H9 (cell line): ENCODE results near the gene AMN. TPM values are rescaled to one million over a fixed set of nuclear protein-coding genes. Genes with fewer than 3 reads are reported as not detected.

ENCODE experiments used
- DNase-seq: peaks from one replicate; pipeline ENCODE4 v3.0.0-alpha.2; 2017
- H2AFZ ChIP-seq: one replicate; pipeline ENCODE4 v1.6.1; 2013; ENCODE audit warnings: mild to moderate bottlenecking, low read length, control low read depth, moderate library complexity
- H2AK5ac ChIP-seq: 2 replicates; pipeline ENCODE4 v1.6.1; 2013; ENCODE audit warnings: low read length, control low read depth, mixed read lengths; ENCODE audit not compliant: insufficient read length
- H2BK120ac ChIP-seq: one replicate; pipeline ENCODE4 v1.6.1; 2013; ENCODE audit warnings: low read depth, mild to moderate bottlenecking, low read length, control low read depth, inconsistent platforms; ENCODE audit not compliant: poor library complexity, severe bottlenecking
- H2BK12ac ChIP-seq: 2 replicates; pipeline ENCODE4 v1.6.1; 2013; ENCODE audit warnings: low read length, control low read depth, mixed read lengths, low read depth; ENCODE audit not compliant: insufficient read length
- H2BK15ac ChIP-seq: 2 replicates; pipeline ENCODE4 v1.6.1; 2013; ENCODE audit warnings: low read depth, low read length, control low read depth
- H2BK20ac ChIP-seq: one replicate; pipeline ENCODE4 v1.6.1; 2013; ENCODE audit warnings: low read depth, mild to moderate bottlenecking, low read length, control low read depth, inconsistent platforms; ENCODE audit not compliant: poor library complexity, severe bottlenecking
- H2BK5ac ChIP-seq: 2 replicates; pipeline ENCODE4 v1.6.1; 2013; ENCODE audit warnings: low read length, control low read depth, mixed read lengths; ENCODE audit not compliant: insufficient read length
- H3K14ac ChIP-seq: 2 replicates; pipeline ENCODE4 v1.6.1; 2013; ENCODE audit warnings: low read length, control low read depth; ENCODE audit not compliant: insufficient read depth
- H3K18ac ChIP-seq: 2 replicates; pipeline ENCODE4 v1.6.1; 2013; ENCODE audit warnings: low read depth, mild to moderate bottlenecking, mixed read lengths, low read length, control low read depth; ENCODE audit not compliant: insufficient read length
- H3K23ac ChIP-seq: 2 replicates; pipeline ENCODE4 v1.6.1; 2013; ENCODE audit warnings: low read length, control low read depth, mixed read lengths, low read depth; ENCODE audit not compliant: insufficient read length
- H3K23me2 ChIP-seq: 2 replicates; pipeline ENCODE4 v1.6.1; 2013; ENCODE audit warnings: low read depth, mild to moderate bottlenecking, mixed read lengths, low read length, control low read depth; ENCODE audit not compliant: insufficient read length, poor library complexity, severe bottlenecking
- H3K27ac ChIP-seq: 2 replicates; pipeline ENCODE4 v1.5.1; 2013; ENCODE audit warnings: low read length, control low read depth, mixed read lengths, low read depth; ENCODE audit not compliant: insufficient read length
- H3K27me3 ChIP-seq: 2 replicates; pipeline ENCODE4 v1.6.1; 2013; ENCODE audit warnings: low read length, control low read depth, inconsistent platforms; ENCODE audit not compliant: insufficient read depth
- H3K4ac ChIP-seq: 2 replicates; pipeline ENCODE4 v1.6.1; 2013; ENCODE audit warnings: low read depth, mild to moderate bottlenecking, control low read depth, inconsistent platforms, low read length, moderate library complexity
- H3K4me1 ChIP-seq: 2 replicates; pipeline ENCODE4 v1.6.1; 2013; ENCODE audit warnings: low read length, control low read depth, inconsistent platforms; ENCODE audit not compliant: insufficient read depth
- H3K4me2 ChIP-seq: 2 replicates; pipeline ENCODE4 v1.6.1; 2013; ENCODE audit warnings: low read length, control low read depth, mixed read lengths; ENCODE audit not compliant: insufficient read length, insufficient read depth
- H3K56ac ChIP-seq: 2 replicates; pipeline ENCODE4 v1.6.1; 2013; ENCODE audit warnings: low read depth, mild to moderate bottlenecking, mixed read lengths, low read length, control low read depth; ENCODE audit not compliant: insufficient read length
- H3K79me1 ChIP-seq: 2 replicates; pipeline ENCODE4 v1.6.1; 2013; ENCODE audit warnings: low read depth, mild to moderate bottlenecking, moderate library complexity, low read length, control low read depth, inconsistent platforms; ENCODE audit not compliant: insufficient read depth, poor library complexity, severe bottlenecking
- H3K79me2 ChIP-seq: 2 replicates; pipeline ENCODE4 v1.6.1; 2013; ENCODE audit warnings: low read length, control low read depth, inconsistent platforms; ENCODE audit not compliant: insufficient read depth
- H3K9ac ChIP-seq: 2 replicates; pipeline ENCODE4 v1.6.1; 2013; ENCODE audit warnings: low read length, control low read depth, mixed read lengths; ENCODE audit not compliant: insufficient read length; ENCODE audit errors: extremely low read depth
- H3K9me3 ChIP-seq: one replicate; pipeline ENCODE4 v1.6.1; 2013; ENCODE audit warnings: low read depth, low read length, inconsistent platforms; ENCODE audit not compliant: control insufficient read depth
- H3T11ph ChIP-seq: one replicate; pipeline ENCODE4 v1.6.1; 2013; ENCODE audit warnings: mild to moderate bottlenecking, low read length, control low read depth, inconsistent platforms
- H4K20me1 ChIP-seq: one replicate; pipeline ENCODE4 v1.6.1; 2013; ENCODE audit not compliant: control insufficient read depth, insufficient read length, insufficient read depth
- H4K5ac ChIP-seq: 2 replicates; pipeline ENCODE4 v1.6.1; 2013; ENCODE audit warnings: low read depth, mild to moderate bottlenecking, mixed read lengths, low read length, control low read depth; ENCODE audit not compliant: insufficient read length
- H4K8ac ChIP-seq: replicated peaks from 2 replicates; pipeline ENCODE4 v1.6.1; 2013; ENCODE audit warnings: low read length, control low read depth, mixed read lengths, low read depth; ENCODE audit not compliant: insufficient read length
- H4K91ac ChIP-seq: 2 replicates; pipeline ENCODE4 v1.6.1; 2013; ENCODE audit warnings: low read depth, mild to moderate bottlenecking, moderate library complexity, mixed read lengths, low read length, control low read depth; ENCODE audit not compliant: insufficient read length
- H3K27ac Mint-ChIP-seq, 3 experiments: 2 replicates in 2 of 3; 3 replicates in 1 of 3; pipeline ENCODE4 v1.8.0; 2020 to 2021; ENCODE audit warnings: mixed read lengths in 3 of 3, mild to moderate bottlenecking in 1 of 3, moderate library complexity in 1 of 3
- H3K27me3 Mint-ChIP-seq: 2 replicates; pipeline ENCODE4 v1.8.0; 2021; ENCODE audit warnings: low read depth, mild to moderate bottlenecking, moderate library complexity, mixed read lengths
- H3K36me3 Mint-ChIP-seq, 3 experiments: 2 replicates in 2 of 3; 3 replicates in 1 of 3; pipeline ENCODE4 v1.8.0; 2020 to 2021; ENCODE audit warnings: low read depth in 3 of 3, mixed read lengths in 3 of 3; ENCODE audit not compliant: insufficient read depth in 1 of 3
- H3K4me1 Mint-ChIP-seq, 2 experiments: 2 replicates each; pipeline ENCODE4 v1.8.0; 2020; ENCODE audit warnings: mixed read lengths in 2 of 2
- H3K4me3 Mint-ChIP-seq, 2 experiments: 2 replicates in 1 of 2; 3 replicates in 1 of 2; pipeline ENCODE4 v1.8.0; 2020 to 2021; ENCODE audit warnings: mild to moderate bottlenecking in 2 of 2, mixed read lengths in 2 of 2, moderate library complexity in 1 of 2
- H3K9me3 Mint-ChIP-seq, 2 experiments: 2 replicates in 1 of 2; 3 replicates in 1 of 2; pipeline ENCODE4 v1.8.0; 2020; ENCODE audit warnings: mild to moderate bottlenecking in 2 of 2, mixed read lengths in 2 of 2, moderate library complexity in 1 of 2
- CTCF ChIP-seq: fragments of 200-600 bp; sonication (generic); conservative IDR thresholded peaks from 3 replicates; pipeline ENCODE4 v1.8.0; 2021; ENCODE audit warnings: antibody characterized with exemption, mild to moderate bottlenecking
- WGBS: extraction: QIAGEN DNeasy Blood & Tissue Kit; methylation state at CpG from one replicate; pipeline ENCODE4 v1.1.7; 2013; ENCODE audit warnings: missing lambda C conversion rate, low lambda C conversion rate, mixed read lengths; ENCODE audit not compliant: insufficient read length; ENCODE audit errors: extremely low coverage; 5-methylcytosine and 5-hydroxymethylcytosine counted together
- total RNA-seq: library from RNA; stranded (reverse); gene quantifications from 2 replicates; pipeline ENCODE4 v1.2.1, GENCODE V29; 2021

The AMN gene
- total RNA-seq, 1 experiment from 2014 or later: 1.9 TPM

GRCh38 chr14:102898776-102899515 lies 23.5 kb upstream of the AMN start:
- no peak overlapping the region for H2BK20ac ChIP-seq
- Mint-ChIP-seq H3K27me3 (no peaks in the 10 kb centered on the region; the same call in 1 of the 2 replicates), H3K27ac (peak overlapping the region; percentile 36 to 87 (median 82); a peak in 4 of 7 replicates), H3K4me3 (no peak overlapping the region), H3K4me1 (peaks cover 2 to 4% of the 10 kb centered on the region in 2 experiments; a peak in 3 of 4 replicates), H3K9me3 (no peaks in the 10 kb centered on the region), H3K36me3 (peaks cover 3 to 8% (median 7%) of the 10 kb centered on the region in 3 experiments; a peak in 6 of 7 replicates)
- H3K79me1 ChIP-seq: no peaks in the 10 kb centered on the region
- H3K79me2 ChIP-seq: no peaks in the 10 kb centered on the region
- no peak overlapping the region for H2BK15ac ChIP-seq
- no CpG with 5 or more reads among the region's 18 CpGs for WGBS
- H2BK120ac ChIP-seq: no peak overlapping the region
- no peaks in the 10 kb centered on the region for H3K9me3 ChIP-seq
- H3K4me2 ChIP-seq: no peak overlapping the region
- H3K18ac ChIP-seq: no peak overlapping the region
- DNase-seq: no peak
- no peaks in the 10 kb centered on the region for H3K23me2 ChIP-seq
- H3K23ac ChIP-seq: no peak overlapping the region
- no peaks in the 10 kb centered on the region for H4K20me1 ChIP-seq
- H2AK5ac ChIP-seq: no peak overlapping the region
- H3K27me3 ChIP-seq: no peaks in the 10 kb centered on the region
- H3K4ac ChIP-seq: no peak overlapping the region
- H3K14ac ChIP-seq: no peak overlapping the region
- H4K5ac ChIP-seq: no peak overlapping the region
- no peak overlapping the region for H2BK12ac ChIP-seq
- no peak overlapping the region for H4K91ac ChIP-seq
- H3K27ac ChIP-seq: no peak overlapping the region
- no peak overlapping the region for H2AFZ ChIP-seq
- no peak overlapping the region for H3K9ac ChIP-seq
- no peak overlapping the region for H4K8ac ChIP-seq
- no peaks in the 10 kb centered on the region for H3K4me1 ChIP-seq
- H3T11ph ChIP-seq: no peak overlapping the region
- no peak for TF ChIP-seq CTCF
- H2BK5ac ChIP-seq: no peak overlapping the region
- no peak overlapping the region for H3K56ac ChIP-seq
